DOHH2 (cell line): ENCODE data around the gene PYGM.

Source experiments
- EZH2phosphoT487 ChIP-seq: fragments of 200-600 bp; sonication (generic); IDR thresholded peaks from 2 replicates; pipeline ENCODE4 v1.6.1; 2017; ENCODE audit warnings: borderline replicate concordance, mild to moderate bottlenecking, antibody characterized with exemption, low read length, moderate library complexity, mixed read lengths
- TF ChIP-seq, protein P1 (sequence below): fragments of 200-600 bp; sonication (generic); IDR thresholded peaks from one replicate; pipeline ENCODE4 v1.5.1; 2014; ENCODE audit warnings: antibody characterized with exemption, mild to moderate bottlenecking, low read depth, low read length; ENCODE audit not compliant: poor library complexity, severe bottlenecking

DNA sequence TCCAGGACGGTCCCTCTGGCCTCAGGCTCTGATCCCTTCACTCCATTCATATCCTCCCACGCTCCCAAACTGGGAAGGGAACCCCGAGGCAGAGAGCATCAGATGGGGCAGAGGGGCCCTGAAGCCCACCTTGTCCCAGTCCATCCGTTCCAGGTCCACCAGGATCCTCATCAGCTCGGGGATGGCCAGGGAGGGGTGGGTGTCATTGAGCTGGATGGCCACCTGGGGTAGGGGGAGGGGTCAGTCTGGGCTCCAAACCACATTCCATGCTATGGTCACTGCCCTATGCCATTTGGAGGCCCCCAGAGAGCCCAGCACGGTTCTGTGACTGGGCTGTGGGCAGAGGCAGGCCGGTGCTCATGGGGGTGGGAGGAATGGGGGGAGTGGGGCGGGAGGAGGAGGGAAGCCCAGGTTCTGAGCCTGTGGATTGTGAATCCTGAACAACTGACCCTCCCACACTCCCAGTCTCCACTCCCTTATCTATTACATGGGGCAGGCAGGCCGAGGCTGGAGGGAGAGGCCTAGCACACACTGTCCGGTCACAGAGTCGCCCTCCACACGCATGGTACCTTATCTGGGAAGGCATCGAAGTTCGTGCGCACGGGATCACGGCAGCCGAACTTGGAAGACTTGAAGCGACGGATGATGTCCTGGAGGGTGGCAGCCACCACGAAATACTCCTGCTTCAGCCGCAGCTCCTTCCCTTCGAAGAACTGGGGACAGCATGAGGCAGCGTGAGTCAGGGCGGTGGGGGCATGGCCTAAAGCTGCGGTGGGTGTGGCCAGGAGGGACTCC lies 5.5 kb downstream of the PYGM start:
- TF ChIP-seq, protein P1, sequence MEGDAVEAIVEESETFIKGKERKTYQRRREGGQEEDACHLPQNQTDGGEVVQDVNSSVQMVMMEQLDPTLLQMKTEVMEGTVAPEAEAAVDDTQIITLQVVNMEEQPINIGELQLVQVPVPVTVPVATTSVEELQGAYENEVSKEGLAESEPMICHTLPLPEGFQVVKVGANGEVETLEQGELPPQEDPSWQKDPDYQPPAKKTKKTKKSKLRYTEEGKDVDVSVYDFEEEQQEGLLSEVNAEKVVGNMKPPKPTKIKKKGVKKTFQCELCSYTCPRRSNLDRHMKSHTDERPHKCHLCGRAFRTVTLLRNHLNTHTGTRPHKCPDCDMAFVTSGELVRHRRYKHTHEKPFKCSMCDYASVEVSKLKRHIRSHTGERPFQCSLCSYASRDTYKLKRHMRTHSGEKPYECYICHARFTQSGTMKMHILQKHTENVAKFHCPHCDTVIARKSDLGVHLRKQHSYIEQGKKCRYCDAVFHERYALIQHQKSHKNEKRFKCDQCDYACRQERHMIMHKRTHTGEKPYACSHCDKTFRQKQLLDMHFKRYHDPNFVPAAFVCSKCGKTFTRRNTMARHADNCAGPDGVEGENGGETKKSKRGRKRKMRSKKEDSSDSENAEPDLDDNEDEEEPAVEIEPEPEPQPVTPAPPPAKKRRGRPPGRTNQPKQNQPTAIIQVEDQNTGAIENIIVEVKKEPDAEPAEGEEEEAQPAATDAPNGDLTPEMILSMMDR = no peak
- TF ChIP-seq EZH2phosphoT487 = no peak
